H1 (cell line): ENCODE results near the gene CEP104. TPM values are rescaled to one million over a fixed set of nuclear protein-coding genes. Genes with fewer than 3 reads are reported as not detected.

Source experiments
- CTCF ChIA-PET: fragments of 300-600 bp; sonication (Branson Sonifier 250); formaldehyde crosslinking; loops from one replicate; lab custom pipeline; 2021; ENCODE audit not compliant: partially characterized antibody; lab: Charles Lee
- POLR2A ChIA-PET: fragments of 300-600 bp; sonication (Branson Sonifier 250); formaldehyde crosslinking; loops from one replicate; lab custom pipeline; 2021; ENCODE audit warnings: inconsistent platforms; ENCODE audit not compliant: partially characterized antibody; lab: Charles Lee
- DNase-seq, 2 experiments: peaks; one replicate each; pipeline versions ENCODE4 v3.0.0 to v3.0.0-alpha.2; 2010 to 2022; ENCODE audit warnings: low spot score in 2 of 2, low read depth in 1 of 2, mixed read lengths in 1 of 2
- FAIRE-seq: peaks from 2 replicates; lab custom pipeline; 2011; peaks lifted over from hg19 to GRCh38; lab: Jason Lieb, UNC
- H2AFZ ChIP-seq: 2 replicates; pipeline ENCODE4 v1.8.1; 2012; ENCODE audit warnings: low read length, inconsistent platforms
- H2AK5ac ChIP-seq: 2 replicates; pipeline ENCODE4 v1.6.1; 2013; ENCODE audit warnings: low read depth, low read length
- H2BK120ac ChIP-seq: replicated peaks from 2 replicates; pipeline ENCODE3; 2013; ENCODE audit warnings: low read depth, low read length, inconsistent platforms
- H2BK12ac ChIP-seq: 2 replicates; pipeline ENCODE4 v1.6.1; 2013; ENCODE audit warnings: low read depth, low read length
- H2BK15ac ChIP-seq: 2 replicates; pipeline ENCODE4 v1.6.1; 2013; ENCODE audit warnings: low read length
- H2BK20ac ChIP-seq: 2 replicates; pipeline ENCODE4 v1.6.1; 2013; ENCODE audit warnings: low read length
- H2BK5ac ChIP-seq: 2 replicates; pipeline ENCODE4 v1.6.1; 2013; ENCODE audit warnings: low read depth, low read length
- H3K14ac ChIP-seq: 2 replicates; pipeline ENCODE4 v1.6.1; 2013; ENCODE audit warnings: inconsistent platforms; ENCODE audit not compliant: insufficient read length
- H3K18ac ChIP-seq: 2 replicates; pipeline ENCODE4 v1.6.1; 2013; ENCODE audit warnings: low read length; ENCODE audit errors: extremely low read depth
- H3K23ac ChIP-seq: 2 replicates; pipeline ENCODE4 v1.6.1; 2013; ENCODE audit warnings: inconsistent platforms; ENCODE audit not compliant: insufficient read length
- H3K23me2 ChIP-seq: 2 replicates; pipeline ENCODE4 v1.6.1; 2013; ENCODE audit warnings: low read depth, low read length
- H3K27ac ChIP-seq: 2 replicates; pipeline ENCODE4 v1.6.1; 2011; ENCODE audit warnings: low read depth, low read length, inconsistent platforms
- H3K27me3 ChIP-seq, 4 experiments: replicated peaks in 1 of 4; 1 replicate in 1 of 4; 2 replicates in 3 of 4; pipeline versions ENCODE4 v1.6.1 to v1.8.1; 2011 to 2013; ENCODE audit warnings: low read length in 3 of 4, mild to moderate bottlenecking in 3 of 4, inconsistent platforms in 2 of 4, mixed read lengths in 2 of 4, moderate library complexity in 1 of 4; ENCODE audit not compliant: control insufficient read depth in 3 of 4, insufficient read depth in 3 of 4; ENCODE audit errors: extremely low read depth in 1 of 4
- H3K36me3 ChIP-seq, 4 experiments: 2 replicates each; pipeline versions ENCODE4 v1.6.1 to v1.8.1; 2011 to 2013; ENCODE audit warnings: mild to moderate bottlenecking in 4 of 4, low read length in 3 of 4, moderate library complexity in 2 of 4, control low read depth in 1 of 4, inconsistent platforms in 1 of 4; ENCODE audit not compliant: insufficient read depth in 4 of 4, control insufficient read depth in 2 of 4
- H3K4ac ChIP-seq: replicated peaks from 2 replicates; pipeline ENCODE3; 2013; ENCODE audit warnings: low read length, low read depth, mixed read lengths, inconsistent platforms; ENCODE audit not compliant: insufficient read length
- H3K4me1 ChIP-seq, 4 experiments: replicated peaks in 1 of 4; 1 replicate in 1 of 4; 2 replicates in 3 of 4; pipeline versions ENCODE4 v1.6.1 to v1.8.1; 2011 to 2013; ENCODE audit warnings: low read length in 3 of 4, inconsistent platforms in 2 of 4, mixed read lengths in 1 of 4; ENCODE audit not compliant: insufficient read depth in 4 of 4, control insufficient read depth in 3 of 4
- H3K4me2 ChIP-seq, 2 experiments: 2 replicates each; pipeline versions ENCODE4 v1.6.1 to v1.8.1; 2011 to 2013; ENCODE audit warnings: low read depth in 2 of 2, low read length in 2 of 2, control low read depth in 1 of 2, inconsistent platforms in 1 of 2, mild to moderate bottlenecking in 1 of 2; ENCODE audit not compliant: insufficient read depth in 1 of 2
- H3K4me3 ChIP-seq, 4 experiments: fragments of 200-600, 300-600 bp in 1 of 4; sonication (generic), shearing (Covaris generic), sonication (Bioruptor Twin) in 1 of 4; 2 replicates each; pipeline versions ENCODE4 v1.5.1 to v1.8.1; 2011 to 2016; ENCODE audit warnings: low read length in 4 of 4, low read depth in 3 of 4, control low read depth in 2 of 4, inconsistent platforms in 2 of 4, mild to moderate bottlenecking in 2 of 4, mixed read lengths in 1 of 4, moderate library complexity in 1 of 4; ENCODE audit not compliant: insufficient read depth in 2 of 4; ENCODE audit errors: extremely low read depth in 1 of 4
- H3K56ac ChIP-seq: replicated peaks from 2 replicates; pipeline ENCODE3; 2013; ENCODE audit warnings: low read depth, mild to moderate bottlenecking, mixed read lengths, low read length, inconsistent platforms; ENCODE audit not compliant: insufficient read length
- H3K79me1 ChIP-seq: 2 replicates; pipeline ENCODE4 v1.6.1; 2013; ENCODE audit warnings: low read depth, low read length, control low read depth
- H3K79me2 ChIP-seq, 2 experiments: 2 replicates each; pipeline versions ENCODE4 v1.6.1 to v1.8.1; 2012 to 2013; ENCODE audit warnings: low read length in 2 of 2, mild to moderate bottlenecking in 2 of 2, inconsistent platforms in 1 of 2; ENCODE audit not compliant: insufficient read depth in 2 of 2, control insufficient read depth in 1 of 2
- H3K9ac ChIP-seq, 4 experiments: replicated peaks in 1 of 4; 1 replicate in 1 of 4; 2 replicates in 3 of 4; pipeline versions ENCODE4 v1.6.1 to v1.8.1; 2011 to 2013; ENCODE audit warnings: low read depth in 3 of 4, low read length in 3 of 4, control low read depth in 2 of 4, mild to moderate bottlenecking in 2 of 4, moderate library complexity in 2 of 4, inconsistent platforms in 1 of 4; ENCODE audit errors: extremely low read depth in 1 of 4
- H3K9me3 ChIP-seq, 2 experiments: 2 replicates each; pipeline versions ENCODE4 v1.6.1 to v1.8.1; 2012 to 2013; ENCODE audit warnings: mild to moderate bottlenecking in 2 of 2, moderate library complexity in 2 of 2, control low read depth in 1 of 2, inconsistent platforms in 1 of 2, low read depth in 1 of 2, low read length in 1 of 2, mixed read lengths in 1 of 2; ENCODE audit not compliant: insufficient read depth in 2 of 2
- H4K20me1 ChIP-seq, 2 experiments: replicated peaks in 1 of 2; 2 replicates each; pipeline versions ENCODE3 to v1.8.1; 2011 to 2013; ENCODE audit warnings: inconsistent platforms in 2 of 2, low read length in 2 of 2, mild to moderate bottlenecking in 1 of 2; ENCODE audit not compliant: insufficient read depth in 2 of 2, control insufficient read depth in 1 of 2
- H4K5ac ChIP-seq: 2 replicates; pipeline ENCODE4 v1.6.1; 2013; ENCODE audit warnings: low read length, low read depth, mixed read lengths, inconsistent platforms; ENCODE audit not compliant: insufficient read length
- H4K8ac ChIP-seq: 2 replicates; pipeline ENCODE4 v1.8.0; 2013; ENCODE audit warnings: mild to moderate bottlenecking, moderate library complexity, low read length, inconsistent platforms; ENCODE audit not compliant: insufficient read depth; ENCODE audit errors: extremely low read depth
- H4K91ac ChIP-seq: replicated peaks from 2 replicates; pipeline ENCODE3; 2013; ENCODE audit warnings: low read length, mixed read lengths, inconsistent platforms; ENCODE audit not compliant: insufficient read length
- EGR1 ChIP-seq: IDR thresholded peaks from 2 replicates; pipeline ENCODE4 v1.6.1; 2011; ENCODE audit warnings: low read depth, low read length, borderline replicate concordance
- JUN ChIP-seq: IDR thresholded peaks from 2 replicates; pipeline ENCODE4 v1.6.1; 2011; ENCODE audit warnings: low read depth, mild to moderate bottlenecking, improper control_type of control experiment, low read length
- NANOG ChIP-seq: IDR thresholded peaks from 2 replicates; pipeline ENCODE4 v1.6.1; 2011; ENCODE audit warnings: low read length, low read depth, mild to moderate bottlenecking, inconsistent platforms; ENCODE audit not compliant: insufficient read depth, poor library complexity, severe bottlenecking
- POLR2AphosphoS5 ChIP-seq: IDR thresholded peaks from 2 replicates; pipeline ENCODE4 v1.6.1; 2011; ENCODE audit warnings: low read depth, low read length
- RNF2 ChIP-seq: fragments of 200-900, 300-1000 bp; sonication (generic); IDR thresholded peaks from 2 replicates; pipeline ENCODE4 v1.7.1; 2016; ENCODE audit warnings: borderline replicate concordance, low read depth, mild to moderate bottlenecking, antibody characterized with exemption, low read length; ENCODE audit not compliant: poor library complexity, severe bottlenecking; ENCODE audit errors: missing control alignments
- SIX5 ChIP-seq: IDR thresholded peaks from 2 replicates; pipeline ENCODE4 v1.6.1; 2011; ENCODE audit warnings: mild to moderate bottlenecking, low read depth, low read length
- TCF12 ChIP-seq: IDR thresholded peaks from 2 replicates; pipeline ENCODE4 v1.6.1; 2011; ENCODE audit warnings: low read depth, mild to moderate bottlenecking, low read length
- WGBS, 2 experiments: shearing (Covaris generic) in 1 of 2; methylation state at CpG; one replicate each; pipeline versions ENCODE4 v1.1.6 to v1.1.7; 2013 to 2015; ENCODE audit warnings: low lambda C conversion rate in 2 of 2, mixed read lengths in 2 of 2, inconsistent platforms in 1 of 2, low coverage in 1 of 2, missing lambda C conversion rate in 1 of 2; ENCODE audit not compliant: insufficient replicate concordance in 2 of 2, insufficient coverage in 1 of 2, insufficient read length in 1 of 2; ENCODE audit errors: extremely low coverage in 1 of 2, missing lambda C conversion rate in 1 of 2; 5-methylcytosine and 5-hydroxymethylcytosine counted together
- polyA plus RNA-seq, 7 experiments: library from polyadenylated mRNA; depleted of rRNA in 3 of 7; stranded (reverse) in 5 of 7; unstranded in 2 of 7; fragments of >200 nt in 5 of 7; fragments of 200-250 nt in 2 of 7; gene quantifications; 1 replicate in 5 of 7; 2 replicates in 1 of 7; 4 replicates in 1 of 7; pipeline versions ENCODE4 v1.2.1 to v1.2.3, GENCODE V29; 2011 to 2013; ENCODE audit warnings: missing spikeins in 2 of 7, mixed read lengths in 2 of 7
- total RNA-seq: library from RNA; stranded (reverse); fragmentation: NEBNext Ultra II Directional; extraction: Animal tissue kit (Norgen Biotek cat#: 25700); gene quantifications from 2 replicates; pipeline ENCODE4 v1.2.1, GENCODE V29; 2021

Gene CEP104
- total and polyA plus RNA-seq, 2 of the 8 experiments (the other 6 are each of a cell fraction or from before 2014, with no cell fraction given): 8.0 to 43.9 TPM

- Histone ChIP-seq H3K9ac (no peak overlapping the region), H3K27me3 (no peaks in the 10 kb centered on the region; a peak in 1 of 7 replicates), H3K4me2 (no peak overlapping the region), H2BK5ac (no peak overlapping the region), H3K23ac (no peak overlapping the region), H4K20me1 (peaks cover 8 to 21% of the 10 kb centered on the region in 2 experiments), H2BK12ac (no peak overlapping the region), H3K9me3 (no peaks in the 10 kb centered on the region), H3K79me1 (no peaks in the 10 kb centered on the region; the same call in 1 of the 2 replicates), H4K91ac (no peak overlapping the region), H2BK20ac (no peak overlapping the region), H3K79me2 (no peaks in the 10 kb centered on the region), H2BK15ac (no peak overlapping the region), H2BK120ac (no peak overlapping the region), H3K18ac (no peak overlapping the region), H4K8ac (no peak overlapping the region), H3K4ac (no peak overlapping the region), H3K23me2 (no peaks in the 10 kb centered on the region), H3K27ac (no peak overlapping the region), H3K4me1 (peaks cover 0 to 21% (median 9%) of the 10 kb centered on the region in 4 experiments; a peak in 6 of 7 replicates), H4K5ac (no peak overlapping the region), H3K14ac (no peak overlapping the region), H3K4me3 (no peak overlapping the region), H2AK5ac (no peak overlapping the region), H3K36me3 (peaks cover 23 to 39% (median 36%) of the 10 kb centered on the region in 4 experiments), H2AFZ (no peak overlapping the region), H3K56ac (no peak overlapping the region)
- no peak for DNase-seq
- POLR2A ChIA-PET: interaction anchor here (0.9 to 5.8 kb wide), 5 partner anchors 11 to 81 kb away, joined by 3 to 84 read pairs (median 3); partner anchors contain the start of gene LRRC47
- TF ChIP-seq JUN: no peak
- TF ChIP-seq POLR2AphosphoS5: peak; percentile 39
- TF ChIP-seq TCF12: no peak
- TF ChIP-seq NANOG: no peak
- TF ChIP-seq RNF2: no peak
- no peak for TF ChIP-seq SIX5
- TF ChIP-seq EGR1: no peak
- CTCF ChIA-PET: interaction anchor here (1.0 to 1.6 kb wide), 5 partner anchors 9 to 54 kb away, joined by 3 to 8 read pairs (median 3); no protein-coding TSS in a partner anchor
- WGBS, 2 experiments: 88% methylated on average over 14 of the region's 14 CpGs; no CpG with 5 or more reads in 1 of the 2 experiments
- no peak for FAIRE-seq
Measured at GRCh38 chr1:3778590-3779264, 78.3 kb downstream of the CEP104 start.
